Measurements from ENCODE around the gene NCOA3.

Gene NCOA3

GRCh38 chr20:47677635-47678453, 176.2 kb downstream of the NCOA3 start:
- no peak for DNase-seq (ENCODE audit: low read depth, low spot score)

- DNase-seq (ENCODE audit: low read depth, low spot score): no peak
Measured at GRCh38 chr20:47678536-47678935, 176.8 kb downstream of the NCOA3 start.

GRCh38 chr20:47679462-47679861, 177.8 kb downstream of the NCOA3 start:
- no peak for DNase-seq (ENCODE audit: low read depth, low spot score)

GRCh38 chr20:47680804-47681529, 179.3 kb downstream of the NCOA3 start:
- no peak for DNase-seq (ENCODE audit: low read depth, low spot score)

- no peak for DNase-seq (ENCODE audit: low read depth, low spot score)
Measured at GRCh38 chr20:47682028-47682783, 180.5 kb downstream of the NCOA3 start.

GRCh38 chr20:47682916-47683315, 181.2 kb downstream of the NCOA3 start:
- DNase-seq (ENCODE audit: low read depth, low spot score): no peak

- no peak for DNase-seq (ENCODE audit: low read depth, low spot score)
Measured at GRCh38 chr20:47684306-47685080, 182.8 kb downstream of the NCOA3 start.

GRCh38 chr20:47686545-47686944, 184.9 kb downstream of the NCOA3 start:
- DNase-seq (ENCODE audit: low read depth, low spot score): peak; percentile 55

GRCh38 chr20:47687095-47687987, 185.7 kb downstream of the NCOA3 start:
- DNase-seq (ENCODE audit: low read depth, low spot score): no peak

- DNase-seq (ENCODE audit: low read depth, low spot score): no peak
Measured at GRCh38 chr20:47688385-47689381, 187.0 kb downstream of the NCOA3 start.

GRCh38 chr20:47689731-47690130, 188.0 kb downstream of the NCOA3 start:
- no peak for DNase-seq (ENCODE audit: low read depth, low spot score)

- no peak for DNase-seq (ENCODE audit: low read depth, low spot score)
Measured at GRCh38 chr20:47691625-47692024, 189.9 kb downstream of the NCOA3 start.

GRCh38 chr20:47694021-47694818, 192.5 kb downstream of the NCOA3 start:
- DNase-seq (ENCODE audit: low read depth, low spot score): no peak

GRCh38 chr20:47696856-47697255, 195.2 kb downstream of the NCOA3 start:
- DNase-seq (ENCODE audit: low read depth, low spot score): no peak

- DNase-seq (ENCODE audit: low read depth, low spot score): no peak
Measured at GRCh38 chr20:47698142-47698541, 196.5 kb downstream of the NCOA3 start.

- no peak for DNase-seq (ENCODE audit: low read depth, low spot score)
Measured at GRCh38 chr20:47699818-47700217, 198.1 kb downstream of the NCOA3 start.

GRCh38 chr20:47700327-47700726, 198.6 kb downstream of the NCOA3 start:
- no peak for DNase-seq (ENCODE audit: low read depth, low spot score)

- no peak for DNase-seq (ENCODE audit: low read depth, low spot score)
Measured at GRCh38 chr20:47701612-47702011, 199.9 kb downstream of the NCOA3 start.

Measured in smooth muscle cell of the brain vasculature (primary cell).